ENCODE results near the gene CHMP5.

The CHMP5 gene

GRCh38 chr9:33245341-33245740 lies 19.5 kb upstream of the CHMP5 start:
- no peak overlapping the region for H3K4me2 ChIP-seq (ENCODE audit: low read length)
- H3K27me3 ChIP-seq (ENCODE audit: control insufficient read depth, insufficient read depth, low read length), result no peaks in the 10 kb centered on the region
- no peak overlapping the region for H3K9ac ChIP-seq (ENCODE audit: low read depth, low read length)
- no peak overlapping the region for H3K4me3 ChIP-seq (ENCODE audit: low read length)
- H3K36me3 ChIP-seq (ENCODE audit: insufficient read depth, low read length), result peaks cover 3% of the 10 kb centered on the region
- peaks cover under 1% of the 10 kb centered on the region for H3K4me1 ChIP-seq (ENCODE audit: control insufficient read depth, insufficient read depth, low read length)
- no peaks in the 10 kb centered on the region for H3K9me3 ChIP-seq (replicated peaks; ENCODE audit: low read length)

- no peaks in the 10 kb centered on the region for H3K27me3 ChIP-seq (ENCODE audit: control insufficient read depth, insufficient read depth, low read length)
- peaks cover 6% of the 10 kb centered on the region for H3K4me1 ChIP-seq (ENCODE audit: control insufficient read depth, insufficient read depth, low read length)
- no peaks in the 10 kb centered on the region for H3K9me3 ChIP-seq (replicated peaks; ENCODE audit: low read length)
- no peak overlapping the region for H3K9ac ChIP-seq (ENCODE audit: low read depth, low read length)
- H3K4me3 ChIP-seq (ENCODE audit: low read length), result no peak overlapping the region
- no peak overlapping the region for H3K4me2 ChIP-seq (ENCODE audit: low read length)
- H3K36me3 ChIP-seq (ENCODE audit: insufficient read depth, low read length), result peaks cover 3% of the 10 kb centered on the region
These were observed 18.5 kb upstream of the CHMP5 start for GRCh38 chr9:33246269-33246860.

GRCh38 chr9:33248606-33249005 lies 16.2 kb upstream of the CHMP5 start:
- H3K9me3 ChIP-seq (replicated peaks; ENCODE audit: low read length), result no peaks in the 10 kb centered on the region
- no peak overlapping the region for H3K9ac ChIP-seq (ENCODE audit: low read depth, low read length)
- H3K4me1 ChIP-seq (ENCODE audit: control insufficient read depth, insufficient read depth, low read length), result peaks cover 6% of the 10 kb centered on the region
- H3K4me2 ChIP-seq (ENCODE audit: low read length), result no peak overlapping the region
- no peak overlapping the region for H3K4me3 ChIP-seq (ENCODE audit: low read length)
- H3K36me3 ChIP-seq (ENCODE audit: insufficient read depth, low read length), result peaks cover 12% of the 10 kb centered on the region
- no peaks in the 10 kb centered on the region for H3K27me3 ChIP-seq (ENCODE audit: control insufficient read depth, insufficient read depth, low read length)

GRCh38 chr9:33249087-33249658 lies 15.7 kb upstream of the CHMP5 start:
- Histone ChIP-seq H3K9ac (ENCODE audit: low read depth, low read length) (no peak overlapping the region), H3K36me3 (ENCODE audit: insufficient read depth, low read length) (peaks cover 13% of the 10 kb centered on the region), H3K4me2 (ENCODE audit: low read length) (no peak overlapping the region), H3K4me3 (ENCODE audit: low read length) (no peak overlapping the region), H3K27me3 (ENCODE audit: control insufficient read depth, insufficient read depth, low read length) (no peaks in the 10 kb centered on the region), H3K4me1 (ENCODE audit: control insufficient read depth, insufficient read depth, low read length) (peaks cover 6% of the 10 kb centered on the region), H3K9me3 (replicated peaks; ENCODE audit: low read length) (no peaks in the 10 kb centered on the region)

- peaks cover 21% of the 10 kb centered on the region for H3K36me3 ChIP-seq (ENCODE audit: insufficient read depth, low read length)
- H3K4me3 ChIP-seq (ENCODE audit: low read length), result no peak overlapping the region
- H3K9me3 ChIP-seq (replicated peaks; ENCODE audit: low read length), result no peaks in the 10 kb centered on the region
- no peak overlapping the region for H3K4me2 ChIP-seq (ENCODE audit: low read length)
- H3K27me3 ChIP-seq (ENCODE audit: control insufficient read depth, insufficient read depth, low read length), result no peaks in the 10 kb centered on the region
- peaks cover 6% of the 10 kb centered on the region for H3K4me1 ChIP-seq (ENCODE audit: control insufficient read depth, insufficient read depth, low read length)
- H3K9ac ChIP-seq (ENCODE audit: low read depth, low read length), result no peak overlapping the region
These were observed 14.9 kb upstream of the CHMP5 start for GRCh38 chr9:33249983-33250382.

- H3K27me3 ChIP-seq (ENCODE audit: control insufficient read depth, insufficient read depth, low read length), result no peaks in the 10 kb centered on the region
- H3K9ac ChIP-seq (ENCODE audit: low read depth, low read length), result no peak overlapping the region
- H3K4me3 ChIP-seq (ENCODE audit: low read length), result no peak overlapping the region
- peaks cover 26% of the 10 kb centered on the region for H3K36me3 ChIP-seq (ENCODE audit: insufficient read depth, low read length)
- no peaks in the 10 kb centered on the region for H3K9me3 ChIP-seq (replicated peaks; ENCODE audit: low read length)
- peaks cover 6% of the 10 kb centered on the region for H3K4me1 ChIP-seq (ENCODE audit: control insufficient read depth, insufficient read depth, low read length)
- H3K4me2 ChIP-seq (ENCODE audit: low read length), result no peak overlapping the region
These were observed 14.3 kb upstream of the CHMP5 start for GRCh38 chr9:33250458-33250995.

- no peaks in the 10 kb centered on the region for H3K27me3 ChIP-seq (ENCODE audit: control insufficient read depth, insufficient read depth, low read length)
- H3K4me3 ChIP-seq (ENCODE audit: low read length), result no peak overlapping the region
- H3K4me1 ChIP-seq (ENCODE audit: control insufficient read depth, insufficient read depth, low read length), result peaks cover 6% of the 10 kb centered on the region
- H3K4me2 ChIP-seq (ENCODE audit: low read length), result no peak overlapping the region
- no peak overlapping the region for H3K9ac ChIP-seq (ENCODE audit: low read depth, low read length)
- H3K9me3 ChIP-seq (replicated peaks; ENCODE audit: low read length), result no peaks in the 10 kb centered on the region
- H3K36me3 ChIP-seq (ENCODE audit: insufficient read depth, low read length), result peaks cover 53% of the 10 kb centered on the region
These were observed 10.6 kb upstream of the CHMP5 start for GRCh38 chr9:33254211-33254610.

GRCh38 chr9:33255014-33255413 lies 9.8 kb upstream of the CHMP5 start:
- Histone ChIP-seq H3K9ac (ENCODE audit: low read depth, low read length) (no peak overlapping the region), H3K4me1 (ENCODE audit: control insufficient read depth, insufficient read depth, low read length) (peaks cover 6% of the 10 kb centered on the region), H3K36me3 (ENCODE audit: insufficient read depth, low read length) (peaks cover 61% of the 10 kb centered on the region), H3K4me3 (ENCODE audit: low read length) (no peak overlapping the region), H3K9me3 (replicated peaks; ENCODE audit: low read length) (no peaks in the 10 kb centered on the region), H3K27me3 (ENCODE audit: control insufficient read depth, insufficient read depth, low read length) (no peaks in the 10 kb centered on the region), H3K4me2 (ENCODE audit: low read length) (no peak overlapping the region)

GRCh38 chr9:33255471-33255870 lies 9.4 kb upstream of the CHMP5 start:
- H3K9me3 ChIP-seq (replicated peaks; ENCODE audit: low read length), result no peaks in the 10 kb centered on the region
- H3K36me3 ChIP-seq (ENCODE audit: insufficient read depth, low read length), result peaks cover 66% of the 10 kb centered on the region
- no peak overlapping the region for H3K4me3 ChIP-seq (ENCODE audit: low read length)
- no peak overlapping the region for H3K4me2 ChIP-seq (ENCODE audit: low read length)
- H3K4me1 ChIP-seq (ENCODE audit: control insufficient read depth, insufficient read depth, low read length), result peaks cover 4% of the 10 kb centered on the region
- H3K27me3 ChIP-seq (ENCODE audit: control insufficient read depth, insufficient read depth, low read length), result no peaks in the 10 kb centered on the region
- no peak overlapping the region for H3K9ac ChIP-seq (ENCODE audit: low read depth, low read length)

- Histone ChIP-seq H3K27me3 (ENCODE audit: control insufficient read depth, insufficient read depth, low read length) (no peaks in the 10 kb centered on the region), H3K4me2 (ENCODE audit: low read length) (no peak overlapping the region), H3K9ac (ENCODE audit: low read depth, low read length) (no peak overlapping the region), H3K9me3 (replicated peaks; ENCODE audit: low read length) (no peaks in the 10 kb centered on the region), H3K36me3 (ENCODE audit: insufficient read depth, low read length) (peaks cover 73% of the 10 kb centered on the region), H3K4me1 (ENCODE audit: control insufficient read depth, insufficient read depth, low read length) (no peaks in the 10 kb centered on the region), H3K4me3 (ENCODE audit: low read length) (no peak overlapping the region)
These were observed 8.6 kb upstream of the CHMP5 start for GRCh38 chr9:33256236-33256635.

GRCh38 chr9:33257276-33257675 lies 7.6 kb upstream of the CHMP5 start:
- Histone ChIP-seq H3K4me2 (ENCODE audit: low read length) (no peak overlapping the region), H3K36me3 (ENCODE audit: insufficient read depth, low read length) (peaks cover 80% of the 10 kb centered on the region), H3K4me1 (ENCODE audit: control insufficient read depth, insufficient read depth, low read length) (no peaks in the 10 kb centered on the region), H3K27me3 (ENCODE audit: control insufficient read depth, insufficient read depth, low read length) (no peaks in the 10 kb centered on the region), H3K9ac (ENCODE audit: low read depth, low read length) (no peak overlapping the region), H3K9me3 (replicated peaks; ENCODE audit: low read length) (no peaks in the 10 kb centered on the region), H3K4me3 (ENCODE audit: low read length) (no peak overlapping the region)

GRCh38 chr9:33260372-33260771 lies 4.5 kb upstream of the CHMP5 start:
- Histone ChIP-seq H3K9me3 (replicated peaks; ENCODE audit: low read length) (no peaks in the 10 kb centered on the region), H3K36me3 (ENCODE audit: insufficient read depth, low read length) (peaks cover 58% of the 10 kb centered on the region)

More at GRCh38 chr9:33260372-33260771, 4.5 kb upstream of the CHMP5 start:
- Histone ChIP-seq H3K4me3 (ENCODE audit: low read length) (no peak overlapping the region), H3K9ac (ENCODE audit: low read depth, low read length) (no peak overlapping the region), H3K4me1 (ENCODE audit: control insufficient read depth, insufficient read depth, low read length) (peaks cover 8% of the 10 kb centered on the region), H3K27me3 (ENCODE audit: control insufficient read depth, insufficient read depth, low read length) (no peaks in the 10 kb centered on the region), H3K4me2 (ENCODE audit: low read length) (no peak overlapping the region)

Measured in skeletal muscle satellite cell (primary cell).